ENCODE measurements around the gene MRI1. TPM values are rescaled to one million over a fixed set of nuclear protein-coding genes. Genes with fewer than 3 reads are reported as not detected.
"Not testable (repeated sequence)": the region's sequence is repeated elsewhere in the genome, so short reads cannot be mapped to it uniquely, and the experiment has no call there.

Gene MRI1
- total RNA-seq, 1 donor from 2014 or later, result 32.6 TPM

DNA sequence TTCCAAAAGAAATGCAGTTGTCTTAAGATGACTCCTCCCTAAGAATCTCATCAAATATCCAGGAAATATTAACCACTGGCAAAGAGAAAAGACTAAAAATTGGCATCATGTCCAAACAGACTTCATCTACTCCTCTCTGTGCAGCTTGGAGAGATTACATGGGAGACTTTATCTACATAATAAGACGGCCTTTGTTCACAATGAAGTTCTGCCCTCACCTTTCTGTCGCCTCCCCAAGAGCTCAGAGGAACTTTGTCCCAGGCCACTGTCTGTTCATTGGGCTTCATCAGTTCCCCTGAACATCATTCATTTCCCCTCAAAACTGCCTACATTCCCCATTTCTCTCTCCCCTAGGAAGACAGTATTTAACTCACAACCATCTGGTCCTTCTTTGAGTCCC lies 22.4 kb upstream of the MRI1 start:
- TF ChIP-seq, protein P1, sequence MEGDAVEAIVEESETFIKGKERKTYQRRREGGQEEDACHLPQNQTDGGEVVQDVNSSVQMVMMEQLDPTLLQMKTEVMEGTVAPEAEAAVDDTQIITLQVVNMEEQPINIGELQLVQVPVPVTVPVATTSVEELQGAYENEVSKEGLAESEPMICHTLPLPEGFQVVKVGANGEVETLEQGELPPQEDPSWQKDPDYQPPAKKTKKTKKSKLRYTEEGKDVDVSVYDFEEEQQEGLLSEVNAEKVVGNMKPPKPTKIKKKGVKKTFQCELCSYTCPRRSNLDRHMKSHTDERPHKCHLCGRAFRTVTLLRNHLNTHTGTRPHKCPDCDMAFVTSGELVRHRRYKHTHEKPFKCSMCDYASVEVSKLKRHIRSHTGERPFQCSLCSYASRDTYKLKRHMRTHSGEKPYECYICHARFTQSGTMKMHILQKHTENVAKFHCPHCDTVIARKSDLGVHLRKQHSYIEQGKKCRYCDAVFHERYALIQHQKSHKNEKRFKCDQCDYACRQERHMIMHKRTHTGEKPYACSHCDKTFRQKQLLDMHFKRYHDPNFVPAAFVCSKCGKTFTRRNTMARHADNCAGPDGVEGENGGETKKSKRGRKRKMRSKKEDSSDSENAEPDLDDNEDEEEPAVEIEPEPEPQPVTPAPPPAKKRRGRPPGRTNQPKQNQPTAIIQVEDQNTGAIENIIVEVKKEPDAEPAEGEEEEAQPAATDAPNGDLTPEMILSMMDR (IDR thresholded peaks at IDR 0.05; ENCODE audit: insufficient read depth, low read length, poor library complexity, severe bottlenecking), result no peak
- H3K27me3 ChIP-seq (ENCODE audit: control insufficient read depth, insufficient read depth, low read length), result no peaks in the 10 kb centered on the region

DNA sequence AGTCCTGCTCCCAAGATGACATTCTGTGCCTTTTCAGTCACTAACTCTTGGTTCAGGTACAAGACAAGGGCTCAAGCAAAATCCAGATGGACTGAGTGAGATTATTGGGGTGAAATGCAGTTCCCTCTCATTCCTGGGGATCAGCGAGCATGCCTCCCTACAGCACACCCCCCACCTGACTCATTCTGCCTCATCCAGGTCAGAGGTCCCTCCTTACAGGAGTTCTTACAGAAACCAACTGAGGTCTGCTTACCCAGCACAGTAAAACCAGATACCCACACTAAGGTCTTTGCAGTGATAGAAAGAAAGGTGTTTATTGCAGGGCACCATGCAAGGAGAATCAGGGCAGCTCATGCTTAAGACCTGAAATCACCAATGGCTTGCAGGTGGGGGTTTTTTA lies 21.6 kb upstream of the MRI1 start:
- no peak for DNase-seq (ENCODE audit: low read depth)
- Histone ChIP-seq H3K36me3 (ENCODE audit: control insufficient read depth, insufficient read depth, low read length) (no peaks in the 10 kb centered on the region), H3K4me3 (ENCODE audit: low read depth, low read length) (no peak overlapping the region), H3K27me3 (ENCODE audit: control insufficient read depth, insufficient read depth, low read length) (no peaks in the 10 kb centered on the region)
- TF ChIP-seq, protein P1 (IDR thresholded peaks at IDR 0.05; ENCODE audit: insufficient read depth, low read length, poor library complexity, severe bottlenecking), result no peak

More for the DNA sequence above, 22.4 kb upstream of the MRI1 start:
- Histone ChIP-seq H3K4me3 (ENCODE audit: low read depth, low read length) (no peak overlapping the region), H3K36me3 (ENCODE audit: control insufficient read depth, insufficient read depth, low read length) (no peaks in the 10 kb centered on the region)
- no peak for DNase-seq (ENCODE audit: low read depth)

DNA sequence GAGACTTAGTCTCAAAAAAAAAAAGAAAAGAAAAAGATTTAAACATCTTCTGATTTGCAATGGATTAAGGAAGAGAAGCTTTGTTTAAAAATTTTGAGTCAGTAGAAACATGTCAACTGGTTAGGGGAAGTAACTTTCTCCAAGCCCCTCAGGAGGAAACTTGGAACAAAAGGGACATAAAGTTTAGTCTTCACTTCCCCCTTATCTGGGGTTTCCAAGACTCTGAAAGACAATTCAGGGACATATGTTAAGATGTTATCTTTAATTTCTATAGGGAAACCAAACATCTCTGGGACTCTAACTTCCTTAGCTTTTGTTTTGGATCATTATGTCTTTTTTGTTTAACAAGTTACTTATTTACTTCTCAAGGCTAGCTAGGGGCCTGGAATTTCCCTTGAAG lies 20.1 kb upstream of the MRI1 start:
- no peak for DNase-seq (ENCODE audit: low read depth)
- no peaks in the 10 kb centered on the region for H3K27me3 ChIP-seq (ENCODE audit: control insufficient read depth, insufficient read depth, low read length)
- H3K4me3 ChIP-seq (ENCODE audit: low read depth, low read length), result no peak overlapping the region
- TF ChIP-seq, protein P1 (IDR thresholded peaks at IDR 0.05; ENCODE audit: insufficient read depth, low read length, poor library complexity, severe bottlenecking), result no peak
- H3K36me3 ChIP-seq (ENCODE audit: control insufficient read depth, insufficient read depth, low read length), result no peaks in the 10 kb centered on the region

DNA sequence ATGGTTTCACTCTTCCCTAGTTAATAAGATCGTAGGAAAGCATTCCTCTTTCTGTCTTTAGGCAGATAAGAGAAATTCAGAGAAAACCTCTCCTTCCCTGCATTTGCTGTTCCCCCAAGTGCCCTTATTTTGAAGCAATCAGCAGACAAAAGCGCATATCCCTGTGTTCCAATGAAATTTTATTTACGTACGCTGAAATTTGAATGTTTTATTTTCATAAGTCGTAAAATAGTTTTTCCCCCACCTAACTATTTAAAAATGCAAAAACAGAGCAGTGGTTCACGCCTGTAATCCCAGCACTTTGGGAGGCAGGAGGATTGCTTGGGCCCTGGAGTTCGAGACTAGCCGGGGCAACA lies 17.2 kb upstream of the MRI1 start:
- peak overlapping the region; percentile 17 for H3K4me3 ChIP-seq (ENCODE audit: low read depth, low read length)

DNA sequence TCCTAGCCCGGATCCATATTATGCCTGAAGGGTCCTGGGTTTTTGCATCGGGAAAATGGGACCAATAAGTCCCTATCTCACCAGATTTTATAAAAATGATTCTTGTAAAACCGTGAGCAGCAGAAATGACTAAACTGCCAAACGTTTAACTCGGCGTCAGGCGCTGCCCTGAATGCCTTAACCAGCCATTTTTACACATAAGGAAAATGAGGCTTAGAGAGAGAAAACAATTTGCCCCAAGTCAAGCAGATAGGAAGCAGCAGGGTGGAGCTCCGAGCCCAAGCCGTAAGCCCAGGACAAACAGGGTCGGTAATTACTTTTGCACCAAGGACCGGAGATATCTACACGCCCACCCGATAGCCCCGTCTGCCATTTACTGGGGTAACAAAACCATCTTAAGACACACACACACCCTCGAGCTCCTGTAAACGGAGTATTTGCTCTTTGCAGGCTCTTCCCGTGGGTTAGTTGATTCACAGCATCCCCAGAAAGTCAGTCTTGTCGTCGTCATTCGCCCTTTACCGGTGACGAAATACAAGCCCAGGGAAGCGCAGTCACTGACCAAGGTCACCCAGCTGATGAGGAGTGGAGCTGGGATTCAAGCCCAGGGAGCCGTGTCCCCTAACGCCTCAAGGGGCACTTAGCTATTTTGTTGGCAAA lies 16.0 kb upstream of the MRI1 start:
- H3K36me3 ChIP-seq (ENCODE audit: control insufficient read depth, insufficient read depth, low read length), result no peaks in the 10 kb centered on the region
- H3K27me3 ChIP-seq (ENCODE audit: control insufficient read depth, insufficient read depth, low read length), result no peaks in the 10 kb centered on the region
- H3K4me3 ChIP-seq (ENCODE audit: low read depth, low read length), result peak overlapping the region; percentile 75
- no peak for DNase-seq (ENCODE audit: low read depth)
- TF ChIP-seq, protein P1 (IDR thresholded peaks at IDR 0.05; ENCODE audit: insufficient read depth, low read length, poor library complexity, severe bottlenecking), result no peak

More for the DNA sequence above, 17.2 kb upstream of the MRI1 start:
- no peaks in the 10 kb centered on the region for H3K27me3 ChIP-seq (ENCODE audit: control insufficient read depth, insufficient read depth, low read length)
- DNase-seq (ENCODE audit: low read depth), result no peak
- TF ChIP-seq, protein P1 (IDR thresholded peaks at IDR 0.05; ENCODE audit: insufficient read depth, low read length, poor library complexity, severe bottlenecking), result no peak
- no peaks in the 10 kb centered on the region for H3K36me3 ChIP-seq (ENCODE audit: control insufficient read depth, insufficient read depth, low read length)

DNA sequence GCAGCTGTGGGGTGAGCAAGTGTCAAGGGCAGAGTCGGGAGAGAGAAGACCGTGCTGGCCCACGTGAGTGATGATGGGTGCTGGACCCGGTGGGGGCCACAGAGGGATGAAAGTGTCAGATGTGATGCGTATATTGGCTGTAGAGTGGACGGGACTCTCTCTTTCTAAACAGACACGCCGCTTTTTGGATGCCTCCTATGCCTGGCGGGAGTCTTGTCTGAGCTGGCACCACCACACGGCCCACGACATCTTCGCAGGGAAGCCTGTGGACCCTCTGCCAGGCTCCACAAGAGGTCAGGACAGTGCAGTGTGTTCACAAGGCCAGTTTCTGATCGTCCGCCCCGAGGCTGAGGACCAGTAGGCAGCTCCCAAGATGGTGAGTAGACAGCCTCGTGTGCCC lies 12.9 kb upstream of the MRI1 start:
- Histone ChIP-seq H3K36me3 (ENCODE audit: control insufficient read depth, insufficient read depth, low read length) (peaks cover 1% of the 10 kb centered on the region), H3K4me3 (ENCODE audit: low read depth, low read length) (no peak overlapping the region), H3K27me3 (ENCODE audit: control insufficient read depth, insufficient read depth, low read length) (no peaks in the 10 kb centered on the region)
- TF ChIP-seq, protein P1 (IDR thresholded peaks at IDR 0.05; ENCODE audit: insufficient read depth, low read length, poor library complexity, severe bottlenecking), result no peak
- DNase-seq (ENCODE audit: low read depth), result no peak

DNA sequence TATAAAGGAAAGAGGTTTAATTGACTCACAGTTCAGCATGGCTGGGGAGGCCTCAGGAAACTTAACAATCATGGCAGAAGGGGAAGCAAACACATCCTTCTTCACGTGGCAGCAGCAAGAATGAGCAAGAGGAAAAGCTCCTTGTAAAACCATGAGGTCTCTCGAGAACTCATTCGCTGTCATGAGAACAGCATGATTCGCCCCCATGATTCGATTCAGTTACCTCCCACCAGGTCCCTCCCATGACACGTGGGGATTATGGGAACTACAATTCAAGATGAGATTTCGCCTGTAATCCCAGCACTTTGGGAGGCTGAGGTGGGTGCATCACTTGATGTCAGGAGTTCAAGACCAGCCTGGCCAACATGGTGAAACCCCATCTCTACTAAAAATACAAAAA lies 10.7 kb upstream of the MRI1 start:
- H3K27me3 ChIP-seq (ENCODE audit: control insufficient read depth, insufficient read depth, low read length); DNase-seq (ENCODE audit: low read depth); H3K36me3 ChIP-seq (ENCODE audit: control insufficient read depth, insufficient read depth, low read length); H3K4me3 ChIP-seq (ENCODE audit: low read depth, low read length): not testable (repeated sequence)

Measured in kidney epithelial cell (primary cell).